Large intestine (tissue), 3 donors: ENCODE data around the gene TTLL6. TPM values are rescaled to one million over a fixed set of nuclear protein-coding genes. Genes with fewer than 3 reads are reported as not detected.

Experiments used
- DNase-seq, 2 donors: peaks; one replicate each; pipeline versions ENCODE4 v3.0.0 to v3.0.0-alpha.2; 2013
- H3K27ac ChIP-seq: one replicate; pipeline ENCODE4 v1.5.1; 2013; ENCODE audit warnings: low read length
- H3K27me3 ChIP-seq: 2 replicates; pipeline ENCODE4 v1.6.1; 2013; ENCODE audit warnings: low read length; ENCODE audit not compliant: control insufficient read depth, insufficient read depth
- H3K36me3 ChIP-seq: 2 replicates; pipeline ENCODE4 v1.6.1; 2013; ENCODE audit warnings: low read length; ENCODE audit not compliant: control insufficient read depth, insufficient read depth
- H3K4me1 ChIP-seq: one replicate; pipeline ENCODE4 v1.6.1; 2013; ENCODE audit warnings: low read length; ENCODE audit not compliant: control insufficient read depth, insufficient read depth
- H3K4me3 ChIP-seq: one replicate; pipeline ENCODE4 v1.5.1; 2013; ENCODE audit warnings: low read length
- H3K9me3 ChIP-seq: one replicate; pipeline ENCODE4 v1.6.1; 2013; ENCODE audit warnings: mild to moderate bottlenecking, low read depth, low read length, moderate library complexity; ENCODE audit not compliant: control insufficient read depth
- WGBS: methylation state at CpG from one replicate; pipeline ENCODE4 v1.1.5; 2013; ENCODE audit warnings: low lambda C conversion rate; ENCODE audit not compliant: insufficient coverage; 5-methylcytosine and 5-hydroxymethylcytosine counted together
- polyA plus RNA-seq: library from polyadenylated mRNA; unstranded; fragments of 120-200 nt; gene quantifications from one replicate; pipeline ENCODE4 v1.2.1, GENCODE V29; 2013

TTLL6 gene
- polyA plus RNA-seq, 1 donor, result 3.1 TPM

DNA sequence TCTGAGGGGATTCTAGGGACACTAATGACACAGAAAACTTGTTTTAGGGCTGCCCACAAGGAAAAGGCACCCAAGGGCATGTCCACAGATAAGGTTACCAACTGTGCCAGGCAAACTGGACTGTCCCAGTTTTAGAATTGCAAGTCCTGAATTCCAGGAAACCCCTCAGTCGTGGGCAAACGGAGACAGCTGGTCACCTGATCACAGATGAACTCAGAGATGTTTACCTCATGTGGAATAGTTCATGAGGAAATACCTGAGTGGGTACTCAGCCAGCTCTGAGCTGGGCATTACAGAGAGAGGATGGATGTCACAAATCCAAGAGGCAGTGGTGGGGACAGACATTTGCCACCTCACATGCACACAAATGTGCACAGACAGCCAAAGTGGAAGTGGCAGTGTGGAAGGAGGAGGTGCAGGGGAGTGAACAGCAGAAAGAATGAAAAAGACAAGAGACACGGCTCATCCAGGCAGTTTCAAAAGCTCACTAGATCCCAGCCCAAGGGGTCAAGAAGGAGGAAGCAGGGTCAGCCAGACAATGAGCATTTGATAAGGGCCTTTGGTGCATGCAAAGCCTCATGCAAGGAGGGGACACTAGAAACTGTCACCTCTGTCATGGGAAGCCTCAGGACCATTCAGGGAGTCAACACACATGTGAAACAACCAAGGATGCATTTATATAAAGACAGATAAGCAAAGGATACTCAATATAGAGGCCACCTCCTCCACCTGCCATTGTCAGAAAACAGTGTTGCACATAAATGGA, 24.8 kb downstream of the TTLL6 start:
- H3K27me3 ChIP-seq, result no peaks in the 10 kb centered on the region
- H3K27ac ChIP-seq, result no peak overlapping the region
- no peaks in the 10 kb centered on the region for H3K36me3 ChIP-seq
- no peak overlapping the region for H3K4me3 ChIP-seq
- WGBS, result no CpG with 5 or more reads among the region's 3 CpGs
- H3K9me3 ChIP-seq, result no peaks in the 10 kb centered on the region
- H3K4me1 ChIP-seq, result peaks cover 46% of the 10 kb centered on the region
- no peak for DNase-seq

DNA sequence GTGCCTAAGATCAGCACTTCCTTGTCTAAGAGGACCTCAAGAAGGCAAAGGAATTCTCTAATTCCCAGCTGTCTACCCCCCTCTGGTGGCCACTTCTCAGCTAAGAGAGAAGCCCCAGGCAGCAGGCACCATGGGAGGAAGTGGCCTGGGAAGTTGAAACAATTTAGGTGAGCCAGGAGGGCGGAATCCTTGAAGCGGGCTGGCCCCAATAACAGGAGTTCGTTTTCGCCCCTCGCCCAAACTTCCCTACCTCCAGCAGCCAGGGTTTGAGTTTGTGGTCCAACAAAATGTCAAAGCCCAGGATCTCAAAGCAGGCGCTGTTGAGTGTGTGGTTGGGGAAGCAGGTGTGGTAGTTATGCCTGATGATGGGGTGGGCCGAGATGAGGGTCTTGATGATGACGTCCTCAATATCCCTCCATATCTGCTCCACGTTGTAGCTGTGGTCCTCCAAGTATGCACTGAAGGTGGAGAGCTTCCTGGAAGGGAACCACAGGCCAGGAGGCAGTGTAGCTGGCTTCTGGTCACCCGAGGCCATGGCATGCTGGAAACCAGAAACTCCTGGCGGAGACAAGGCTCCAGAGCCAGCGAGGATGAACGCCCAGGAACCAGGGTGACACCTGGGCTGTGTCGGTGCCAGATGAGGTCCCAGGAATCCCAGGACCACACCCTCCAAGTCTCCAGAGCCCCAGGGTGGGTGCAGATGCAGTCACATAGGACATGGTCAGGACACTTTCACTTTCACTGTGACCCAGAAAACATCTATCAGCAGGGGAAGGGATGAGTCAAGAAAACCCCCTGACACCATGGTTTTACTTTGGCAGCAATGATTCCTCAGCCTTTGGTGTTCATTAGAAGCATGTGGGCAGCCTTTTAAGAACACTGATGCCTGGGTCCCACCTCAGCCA, 25.6 kb downstream of the TTLL6 start:
- peaks cover 37% of the 10 kb centered on the region for H3K4me1 ChIP-seq
- H3K27ac ChIP-seq, result no peak overlapping the region
- H3K9me3 ChIP-seq, result no peaks in the 10 kb centered on the region
- peak; percentile 81 to 82 for DNase-seq
- H3K4me3 ChIP-seq, result no peak overlapping the region
- no peaks in the 10 kb centered on the region for H3K36me3 ChIP-seq
- no peaks in the 10 kb centered on the region for H3K27me3 ChIP-seq
- no CpG with 5 or more reads among the region's 14 CpGs for WGBS

DNA sequence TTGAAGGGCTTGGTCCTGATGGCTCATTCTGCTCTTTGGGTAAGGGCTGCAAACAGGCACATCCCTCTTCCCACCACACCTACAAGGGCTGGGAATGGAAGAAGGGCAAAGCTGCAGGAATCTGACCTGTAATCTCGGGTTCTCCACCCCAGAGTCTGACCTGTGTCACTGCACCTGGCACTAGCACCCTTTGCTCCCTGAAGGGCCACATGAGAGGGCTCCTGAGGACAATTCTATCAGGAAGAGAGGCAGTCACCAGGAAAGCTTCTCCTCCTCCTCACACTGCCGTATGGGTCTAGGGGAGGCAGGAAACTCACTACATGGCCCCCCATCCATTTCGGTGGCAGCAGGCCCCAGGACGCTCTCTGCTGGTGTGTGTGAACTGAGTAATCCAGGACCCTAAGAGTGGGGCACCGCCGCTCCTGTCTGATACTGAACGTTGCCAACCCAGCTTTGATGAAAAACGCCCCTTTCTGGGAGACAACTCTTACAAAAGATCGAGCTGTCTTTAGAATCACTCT, 26.4 kb downstream of the TTLL6 start:
- Histone ChIP-seq H3K27me3 (no peaks in the 10 kb centered on the region), H3K4me1 (peaks cover 30% of the 10 kb centered on the region), H3K9me3 (no peaks in the 10 kb centered on the region), H3K27ac (no peak overlapping the region), H3K4me3 (no peak overlapping the region), H3K36me3 (no peaks in the 10 kb centered on the region)
- WGBS, result no CpG with 5 or more reads among the region's 9 CpGs
- peak in 1 of 2 donors; percentile 46 for DNase-seq

DNA sequence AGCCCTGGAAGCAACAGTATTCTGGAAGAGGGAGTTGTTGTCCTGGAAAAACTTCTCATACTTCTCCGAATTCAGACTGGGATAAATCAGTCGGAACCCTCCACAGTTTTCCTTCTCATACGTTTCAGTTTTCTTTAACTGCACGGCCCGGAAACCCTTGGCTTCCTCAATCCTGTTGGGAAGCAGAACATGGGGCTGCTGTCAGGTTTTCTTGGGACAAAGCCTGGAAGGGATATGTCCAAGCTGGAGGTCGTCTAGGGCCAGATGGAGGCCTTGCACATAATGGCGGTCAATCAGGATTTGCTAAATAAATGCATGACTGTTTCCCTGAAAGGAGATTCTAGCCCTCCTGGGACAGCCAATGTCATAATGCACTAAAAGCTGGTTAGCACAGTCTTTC, 29.2 kb downstream of the TTLL6 start:
- no peaks in the 10 kb centered on the region for H3K36me3 ChIP-seq
- 100% methylated on average over 2 of the region's 7 CpGs for WGBS
- peaks cover 2% of the 10 kb centered on the region for H3K27me3 ChIP-seq
- peaks cover 14% of the 10 kb centered on the region for H3K4me1 ChIP-seq
- H3K27ac ChIP-seq, result no peak overlapping the region
- H3K9me3 ChIP-seq, result no peaks in the 10 kb centered on the region
- DNase-seq, result no peak
- H3K4me3 ChIP-seq, result no peak overlapping the region

DNA sequence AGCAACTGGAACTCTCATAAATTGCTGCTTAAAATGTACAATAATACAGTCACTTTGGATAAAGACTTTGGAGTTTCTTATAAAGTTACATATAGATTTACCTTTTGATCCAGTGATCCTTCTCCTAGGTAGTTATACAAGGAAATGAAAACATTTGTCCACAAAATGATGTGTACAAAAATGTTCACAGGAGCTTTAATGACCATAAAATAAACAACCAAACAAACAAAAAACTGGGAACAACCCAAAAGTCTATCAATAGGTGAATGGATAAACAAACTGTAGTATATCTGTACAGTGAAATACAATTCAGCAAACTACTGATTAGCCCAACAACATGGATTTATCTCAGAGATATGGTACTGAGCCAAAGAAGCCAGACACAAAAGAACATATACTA, 37.6 kb downstream of the TTLL6 start:
- H3K4me1 ChIP-seq, result no peaks in the 10 kb centered on the region
- H3K9me3 ChIP-seq, result no peaks in the 10 kb centered on the region
- no peaks in the 10 kb centered on the region for H3K27me3 ChIP-seq
- H3K36me3 ChIP-seq, result no peaks in the 10 kb centered on the region
- no peak overlapping the region for H3K27ac ChIP-seq
- no peak for DNase-seq
- no peak overlapping the region for H3K4me3 ChIP-seq

DNA sequence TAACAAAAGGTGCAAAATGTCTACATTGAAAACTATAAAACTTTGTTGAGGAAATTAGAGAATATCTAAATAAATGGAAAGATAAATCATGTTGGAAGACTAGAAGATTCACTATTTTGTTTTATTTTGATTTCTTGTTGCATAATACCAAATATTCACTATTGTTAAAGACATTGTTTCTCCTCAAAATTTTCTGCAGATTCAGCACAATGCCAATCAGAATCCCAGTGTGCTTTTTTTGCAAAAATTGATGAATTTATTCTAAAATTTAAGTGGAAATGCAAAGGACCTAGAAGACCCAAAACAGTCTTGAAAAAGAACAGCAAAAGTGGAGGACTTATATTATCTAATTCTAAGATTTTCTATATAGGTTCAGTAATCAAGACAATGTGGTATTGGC, 40.4 kb downstream of the TTLL6 start:
- no peak overlapping the region for H3K4me3 ChIP-seq
- H3K4me1 ChIP-seq, result no peaks in the 10 kb centered on the region
- no peaks in the 10 kb centered on the region for H3K9me3 ChIP-seq
- DNase-seq, result no peak
- no peaks in the 10 kb centered on the region for H3K36me3 ChIP-seq
- H3K27me3 ChIP-seq, result no peaks in the 10 kb centered on the region
- H3K27ac ChIP-seq, result no peak overlapping the region

DNA sequence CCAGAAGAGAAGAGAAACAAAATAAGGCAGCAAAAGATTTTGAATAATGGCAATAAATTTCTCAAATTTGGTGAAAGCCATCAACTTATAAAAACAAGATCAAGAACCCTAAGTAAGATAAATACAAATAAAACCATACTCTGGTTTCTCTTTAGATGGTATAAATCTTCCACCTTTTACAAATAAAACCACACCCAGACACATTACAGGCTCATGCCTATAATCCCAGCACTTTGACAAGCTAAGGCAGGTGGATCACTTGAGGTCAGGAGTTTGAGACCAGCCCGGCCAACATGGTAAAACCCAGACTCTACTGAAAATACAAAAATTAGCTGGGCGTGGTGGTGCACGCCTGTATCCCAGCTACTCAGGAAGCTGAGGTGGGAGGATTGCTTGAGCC, 43.8 kb downstream of the TTLL6 start:
- H3K4me3 ChIP-seq, result no peak overlapping the region
- H3K9me3 ChIP-seq, result no peaks in the 10 kb centered on the region
- H3K27ac ChIP-seq, result no peak overlapping the region
- no peak for DNase-seq
- H3K4me1 ChIP-seq, result no peaks in the 10 kb centered on the region
- no peaks in the 10 kb centered on the region for H3K36me3 ChIP-seq
- H3K27me3 ChIP-seq, result no peaks in the 10 kb centered on the region
- WGBS, result 80% methylated on average over 1 of the region's 3 CpGs

DNA sequence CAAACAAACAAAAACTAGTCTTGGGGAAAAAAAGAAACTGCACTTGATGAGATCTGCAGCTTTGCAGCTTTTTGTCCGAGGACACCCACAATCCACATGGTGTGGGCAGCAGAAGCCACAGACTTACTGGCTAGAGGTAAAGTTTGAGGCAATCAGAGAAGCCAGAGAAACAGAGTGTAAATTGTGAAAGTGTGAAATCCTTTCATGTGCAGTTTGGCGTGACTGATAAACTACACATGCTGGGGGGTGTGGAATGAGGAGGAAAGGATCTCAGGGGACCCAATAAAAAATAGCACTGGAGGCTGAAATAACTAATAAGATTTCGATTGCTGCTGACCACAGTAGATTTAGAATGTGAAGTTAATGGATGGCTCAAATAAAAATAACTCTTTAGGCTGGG, 46.1 kb downstream of the TTLL6 start:
- no peaks in the 10 kb centered on the region for H3K36me3 ChIP-seq
- H3K9me3 ChIP-seq, result no peaks in the 10 kb centered on the region
- no peak overlapping the region for H3K27ac ChIP-seq
- no peak for DNase-seq
- H3K4me1 ChIP-seq, result no peaks in the 10 kb centered on the region
- H3K4me3 ChIP-seq, result no peak overlapping the region
- no CpG with 5 or more reads among the region's 3 CpGs for WGBS
- H3K27me3 ChIP-seq, result no peaks in the 10 kb centered on the region

DNA sequence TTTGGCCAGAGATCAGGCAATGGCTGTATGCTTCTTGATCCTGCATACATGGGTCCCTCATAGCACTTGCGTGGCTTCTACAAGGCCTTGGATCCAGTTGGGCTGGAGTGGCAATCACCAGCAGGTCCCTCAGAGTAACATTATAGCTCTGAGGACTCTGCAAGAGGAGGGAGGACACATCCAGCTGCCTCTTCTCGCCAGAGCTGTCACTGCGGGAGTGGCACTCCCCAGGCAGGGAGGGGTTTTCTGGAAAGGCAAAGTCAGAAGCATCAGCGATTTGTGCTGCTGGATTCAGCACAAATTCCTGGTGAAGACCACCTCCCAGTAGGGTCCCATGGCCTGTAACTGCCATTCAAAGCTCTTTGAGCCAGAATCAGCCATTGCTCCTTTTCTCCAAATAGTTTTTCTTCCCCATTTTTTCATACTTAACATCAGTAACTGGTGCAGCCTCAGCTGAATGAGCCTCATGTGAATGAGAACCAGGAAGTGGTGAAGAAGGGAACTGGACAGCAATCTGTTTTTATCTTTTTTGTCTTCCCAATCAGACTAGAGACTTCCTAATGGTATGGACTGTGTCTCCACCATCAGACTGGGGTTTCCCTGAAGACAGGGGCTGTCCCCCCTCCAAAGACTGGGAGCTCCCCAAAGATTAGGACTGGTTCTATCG, 47.9 kb downstream of the TTLL6 start:
- Histone ChIP-seq H3K27ac (no peak overlapping the region), H3K4me3 (no peak overlapping the region), H3K9me3 (no peaks in the 10 kb centered on the region), H3K27me3 (peaks cover 2% of the 10 kb centered on the region), H3K4me1 (no peaks in the 10 kb centered on the region), H3K36me3 (no peaks in the 10 kb centered on the region)
- WGBS, result no CpG with 5 or more reads among the region's 5 CpGs
- no peak for DNase-seq

DNA sequence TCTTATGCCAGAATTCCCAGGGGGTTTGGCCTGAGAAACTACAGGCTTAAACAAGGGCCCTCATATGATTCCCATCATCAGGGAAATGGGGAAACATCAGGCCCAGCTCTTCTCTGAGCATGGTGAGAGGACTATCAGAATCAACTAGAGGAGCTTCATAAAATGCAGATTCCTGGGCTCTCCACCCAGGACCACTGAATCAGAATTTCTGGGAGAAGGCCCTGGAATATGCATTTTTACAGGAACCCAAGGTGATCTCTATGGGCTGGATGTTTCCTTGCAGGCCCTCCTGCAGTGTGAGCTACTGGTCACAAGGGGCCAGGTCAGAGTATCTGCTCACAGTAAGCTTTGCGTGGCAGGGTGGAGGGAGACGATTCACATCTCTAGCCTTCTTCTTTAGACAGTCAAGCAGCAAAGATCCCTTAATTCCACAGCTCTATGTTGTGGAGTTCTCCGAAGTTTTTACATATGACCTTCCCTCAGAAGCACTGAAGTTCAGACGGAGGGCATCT, 49.7 kb downstream of the TTLL6 start:
- no peaks in the 10 kb centered on the region for H3K36me3 ChIP-seq
- no peak overlapping the region for H3K4me3 ChIP-seq
- H3K27me3 ChIP-seq, result peaks cover 3% of the 10 kb centered on the region
- H3K4me1 ChIP-seq, result no peaks in the 10 kb centered on the region
- no CpG with 5 or more reads among the region's 4 CpGs for WGBS
- no peak for DNase-seq
- no peaks in the 10 kb centered on the region for H3K9me3 ChIP-seq
- H3K27ac ChIP-seq, result no peak overlapping the region
